ENCODE measurements around the gene DNLZ. TPM values are rescaled to one million over a fixed set of nuclear protein-coding genes. Genes with fewer than 3 reads are reported as not detected.

Gene DNLZ
- total and polyA plus RNA-seq, 9 of the 15 experiments (the other 6 are each of a cell fraction or from before 2014, with no cell fraction given) = 0.17 to 44.6 (median 3.4) TPM

- peaks cover 93% of the 10 kb centered on the region; the same call in 2 of the 3 replicates for H3K36me3 ChIP-seq (ENCODE audit: control insufficient read depth, insufficient read depth, low read length)
- WGBS (ENCODE audit: insufficient coverage, low coverage, missing lambda C conversion rate) = 86% methylated on average over 21 of the region's 28 CpGs
- H4K20me1 ChIP-seq (replicated peaks; ENCODE audit: control insufficient read depth, insufficient read depth, low read length) = no peaks in the 10 kb centered on the region
- FAIRE-seq (no peak), ATAC-seq (no peak), DNase-seq (ENCODE audit: extremely low read depth in 1 of 4, low spot score in 3 of 4) (no peak)
- no TSS peak for BruUV-seq (replicated peaks)
- no peak overlapping the region for H2AFZ ChIP-seq (ENCODE audit: low read depth, low read length)
- no peaks in the 10 kb centered on the region for H3K9me3 ChIP-seq (replicated peaks; ENCODE audit: control insufficient read depth, insufficient read depth, low read depth, low read length)
- H3K9me1 ChIP-seq (ENCODE audit: control insufficient read depth, insufficient read depth, low read length) = no peaks in the 10 kb centered on the region
- no peak overlapping the region; a peak in 1 of 4 replicates for H3K9ac ChIP-seq (ENCODE audit: insufficient read depth in 1 of 2, low read depth in 2 of 2, low read length in 2 of 2)
- no peak overlapping the region for H3K4me2 ChIP-seq (ENCODE audit: insufficient read depth, low read length)
- no peak overlapping the region for H3K27ac ChIP-seq (ENCODE audit: extremely low read depth, low read depth, low read length)
- TF ChIP-seq RBFOX2 (IDR thresholded peaks at IDR 0.05; ENCODE audit: low read depth, low read length) (peak; percentile 23; the same call in 1 of the 2 replicates), ZNF584 (CRISPR knock-in tag; IDR thresholded peaks at IDR 0.05; ENCODE audit: low read depth) (no peak), POLR2G (IDR thresholded peaks at IDR 0.05; ENCODE audit: low read depth, low read length) (0 out of 2 replicates have a peak, but pooled peaks have one; percentile 14), CREM (IDR thresholded peaks at IDR 0.05; ENCODE audit: low read depth) (no peak)
- H3K4me3 ChIP-seq = no peak overlapping the region
- in situ Hi-C loops (cut with MboI) (no loop called here), intact Hi-C loops (cut with micrococcal nuclease) (no loop called here)
- peaks cover 5% of the 10 kb centered on the region for H3K79me2 ChIP-seq (ENCODE audit: control insufficient read depth, insufficient read depth, low read length)
- ChIA-PET POLR2A (no interaction called here), CTCF (ENCODE audit: low intra/inter-chr PET ratio) (interaction anchor here (0.6 kb wide), 1 partner anchor 254 kb away, joined by 4 read pairs; no protein-coding TSS in a partner anchor)
- H3K4me1 ChIP-seq (replicated peaks in 1 of 2; ENCODE audit: control insufficient read depth in 2 of 2, insufficient read depth in 2 of 2, low read length in 2 of 2) = peaks cover 3 to 61% of the 10 kb centered on the region in 2 experiments; a peak in 3 of 5 replicates
- H3K27me3 ChIP-seq (ENCODE audit: control insufficient read depth in 2 of 2, insufficient read depth in 2 of 2, low read length in 2 of 2) = no peaks in the 10 kb centered on the region
These were observed 14.8 kb upstream of the DNLZ start for GRCh38 chr9:136378170-136379002.

All from K562 (cell line).